ENCODE results near the gene CTNNA2.

DNA sequence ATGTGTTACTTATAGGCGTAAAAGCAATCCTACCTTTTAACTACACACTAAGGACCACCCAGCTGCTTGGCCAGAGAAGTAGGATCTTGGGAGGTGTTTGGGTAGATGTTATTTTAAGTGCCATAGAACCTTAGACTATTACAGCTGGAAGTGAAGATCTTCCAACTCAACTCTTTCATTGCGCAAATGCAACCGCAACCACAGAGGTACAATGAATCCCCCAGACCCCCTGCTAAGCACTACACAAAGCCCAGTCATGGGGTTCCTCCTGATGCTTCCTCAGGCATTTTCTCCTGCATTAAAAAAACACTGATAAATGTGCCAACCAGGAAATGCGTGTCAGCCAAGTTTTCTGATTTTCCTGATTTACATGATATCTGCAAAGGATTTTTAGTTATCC is 545.7 kb downstream of the CTNNA2 start:
- TF ChIP-seq, protein P1, sequence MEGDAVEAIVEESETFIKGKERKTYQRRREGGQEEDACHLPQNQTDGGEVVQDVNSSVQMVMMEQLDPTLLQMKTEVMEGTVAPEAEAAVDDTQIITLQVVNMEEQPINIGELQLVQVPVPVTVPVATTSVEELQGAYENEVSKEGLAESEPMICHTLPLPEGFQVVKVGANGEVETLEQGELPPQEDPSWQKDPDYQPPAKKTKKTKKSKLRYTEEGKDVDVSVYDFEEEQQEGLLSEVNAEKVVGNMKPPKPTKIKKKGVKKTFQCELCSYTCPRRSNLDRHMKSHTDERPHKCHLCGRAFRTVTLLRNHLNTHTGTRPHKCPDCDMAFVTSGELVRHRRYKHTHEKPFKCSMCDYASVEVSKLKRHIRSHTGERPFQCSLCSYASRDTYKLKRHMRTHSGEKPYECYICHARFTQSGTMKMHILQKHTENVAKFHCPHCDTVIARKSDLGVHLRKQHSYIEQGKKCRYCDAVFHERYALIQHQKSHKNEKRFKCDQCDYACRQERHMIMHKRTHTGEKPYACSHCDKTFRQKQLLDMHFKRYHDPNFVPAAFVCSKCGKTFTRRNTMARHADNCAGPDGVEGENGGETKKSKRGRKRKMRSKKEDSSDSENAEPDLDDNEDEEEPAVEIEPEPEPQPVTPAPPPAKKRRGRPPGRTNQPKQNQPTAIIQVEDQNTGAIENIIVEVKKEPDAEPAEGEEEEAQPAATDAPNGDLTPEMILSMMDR (IDR thresholded peaks at IDR 0.05; ENCODE audit: low read depth, low read length): no peak
- TF ChIP-seq EZH2phosphoT487 (IDR thresholded peaks at IDR 0.05; ENCODE audit: low read depth): no peak

Data from OCI-LY3 (cell line).